Esophagus squamous epithelium (tissue), 4 donors: ENCODE measurements around the gene ARAP1.

Experiments used
- POLR2A ChIP-seq, 4 donors: fragments of 450-650 bp; IDR thresholded peaks; one replicate each; pipeline ENCODE4 v1.6.1; 2017; ENCODE audit warnings: antibody characterized with exemption in 4 of 4, mild to moderate bottlenecking in 4 of 4, moderate library complexity in 3 of 4
- TF ChIP-seq, protein P1 (sequence below), 6 experiments: fragments of 450-650 bp in 4 of 6; fragments of 200-600 bp in 2 of 6; sonication (generic) in 2 of 6; IDR thresholded peaks; one replicate each; pipeline ENCODE4 v1.5.1; 2016 to 2019; ENCODE audit warnings: antibody characterized with exemption in 6 of 6, mild to moderate bottlenecking in 4 of 6, moderate library complexity in 4 of 6

DNA sequence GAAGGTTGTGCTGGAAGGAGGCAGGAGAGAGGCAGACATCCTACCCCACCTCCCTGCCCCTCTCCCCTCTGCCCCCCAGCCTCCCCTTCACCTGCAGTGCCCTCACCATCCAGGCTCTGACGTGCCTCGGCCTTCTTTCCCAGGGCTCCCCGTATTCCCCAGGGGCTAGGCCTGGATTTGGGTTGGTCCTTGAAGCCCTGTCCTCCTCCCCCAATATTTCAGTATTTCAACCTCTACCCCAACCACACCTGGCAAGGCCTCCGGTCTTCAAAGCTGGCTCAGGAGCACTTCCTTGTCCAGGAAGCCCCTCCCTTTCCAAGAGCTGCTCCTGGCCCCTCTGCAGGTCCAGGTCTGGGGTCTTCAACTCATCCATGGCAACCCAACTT is 69.4 kb downstream of the ARAP1 start:
- TF ChIP-seq, protein P1, sequence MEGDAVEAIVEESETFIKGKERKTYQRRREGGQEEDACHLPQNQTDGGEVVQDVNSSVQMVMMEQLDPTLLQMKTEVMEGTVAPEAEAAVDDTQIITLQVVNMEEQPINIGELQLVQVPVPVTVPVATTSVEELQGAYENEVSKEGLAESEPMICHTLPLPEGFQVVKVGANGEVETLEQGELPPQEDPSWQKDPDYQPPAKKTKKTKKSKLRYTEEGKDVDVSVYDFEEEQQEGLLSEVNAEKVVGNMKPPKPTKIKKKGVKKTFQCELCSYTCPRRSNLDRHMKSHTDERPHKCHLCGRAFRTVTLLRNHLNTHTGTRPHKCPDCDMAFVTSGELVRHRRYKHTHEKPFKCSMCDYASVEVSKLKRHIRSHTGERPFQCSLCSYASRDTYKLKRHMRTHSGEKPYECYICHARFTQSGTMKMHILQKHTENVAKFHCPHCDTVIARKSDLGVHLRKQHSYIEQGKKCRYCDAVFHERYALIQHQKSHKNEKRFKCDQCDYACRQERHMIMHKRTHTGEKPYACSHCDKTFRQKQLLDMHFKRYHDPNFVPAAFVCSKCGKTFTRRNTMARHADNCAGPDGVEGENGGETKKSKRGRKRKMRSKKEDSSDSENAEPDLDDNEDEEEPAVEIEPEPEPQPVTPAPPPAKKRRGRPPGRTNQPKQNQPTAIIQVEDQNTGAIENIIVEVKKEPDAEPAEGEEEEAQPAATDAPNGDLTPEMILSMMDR (IDR thresholded peaks at IDR 0.05), result no peak
- TF ChIP-seq POLR2A (IDR thresholded peaks at IDR 0.05), result no peak
